Measurements from ENCODE around the gene CEP164. TPM values are rescaled to one million over a fixed set of nuclear protein-coding genes. Genes with fewer than 3 reads are reported as not detected.

CEP164 gene
- total and polyA plus RNA-seq, 2 of the 8 experiments (the other 6 are each of a cell fraction or from before 2014, with no cell fraction given) = 8.4 to 20.8 TPM

DNA sequence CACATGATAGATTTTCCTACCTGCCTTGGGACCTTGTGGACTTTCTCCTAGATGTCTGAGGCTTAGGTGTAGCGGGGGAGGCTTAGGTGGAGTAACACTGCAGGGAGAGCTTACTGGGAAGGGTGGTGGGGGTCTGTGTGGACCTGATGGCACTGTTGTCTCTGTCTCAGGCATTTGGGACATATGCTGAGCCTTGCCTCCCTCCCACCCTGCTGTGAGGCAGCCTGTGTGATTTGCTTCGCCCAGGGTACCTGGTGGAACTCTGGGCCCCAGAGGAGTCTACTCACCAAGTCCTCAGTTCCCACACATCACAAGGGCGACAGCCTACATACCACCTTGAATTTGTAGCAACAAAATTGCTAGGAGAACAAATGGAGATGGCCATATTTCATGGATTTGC, 80.7 kb downstream of the CEP164 start (continued):
- TF ChIP-seq, protein P1, sequence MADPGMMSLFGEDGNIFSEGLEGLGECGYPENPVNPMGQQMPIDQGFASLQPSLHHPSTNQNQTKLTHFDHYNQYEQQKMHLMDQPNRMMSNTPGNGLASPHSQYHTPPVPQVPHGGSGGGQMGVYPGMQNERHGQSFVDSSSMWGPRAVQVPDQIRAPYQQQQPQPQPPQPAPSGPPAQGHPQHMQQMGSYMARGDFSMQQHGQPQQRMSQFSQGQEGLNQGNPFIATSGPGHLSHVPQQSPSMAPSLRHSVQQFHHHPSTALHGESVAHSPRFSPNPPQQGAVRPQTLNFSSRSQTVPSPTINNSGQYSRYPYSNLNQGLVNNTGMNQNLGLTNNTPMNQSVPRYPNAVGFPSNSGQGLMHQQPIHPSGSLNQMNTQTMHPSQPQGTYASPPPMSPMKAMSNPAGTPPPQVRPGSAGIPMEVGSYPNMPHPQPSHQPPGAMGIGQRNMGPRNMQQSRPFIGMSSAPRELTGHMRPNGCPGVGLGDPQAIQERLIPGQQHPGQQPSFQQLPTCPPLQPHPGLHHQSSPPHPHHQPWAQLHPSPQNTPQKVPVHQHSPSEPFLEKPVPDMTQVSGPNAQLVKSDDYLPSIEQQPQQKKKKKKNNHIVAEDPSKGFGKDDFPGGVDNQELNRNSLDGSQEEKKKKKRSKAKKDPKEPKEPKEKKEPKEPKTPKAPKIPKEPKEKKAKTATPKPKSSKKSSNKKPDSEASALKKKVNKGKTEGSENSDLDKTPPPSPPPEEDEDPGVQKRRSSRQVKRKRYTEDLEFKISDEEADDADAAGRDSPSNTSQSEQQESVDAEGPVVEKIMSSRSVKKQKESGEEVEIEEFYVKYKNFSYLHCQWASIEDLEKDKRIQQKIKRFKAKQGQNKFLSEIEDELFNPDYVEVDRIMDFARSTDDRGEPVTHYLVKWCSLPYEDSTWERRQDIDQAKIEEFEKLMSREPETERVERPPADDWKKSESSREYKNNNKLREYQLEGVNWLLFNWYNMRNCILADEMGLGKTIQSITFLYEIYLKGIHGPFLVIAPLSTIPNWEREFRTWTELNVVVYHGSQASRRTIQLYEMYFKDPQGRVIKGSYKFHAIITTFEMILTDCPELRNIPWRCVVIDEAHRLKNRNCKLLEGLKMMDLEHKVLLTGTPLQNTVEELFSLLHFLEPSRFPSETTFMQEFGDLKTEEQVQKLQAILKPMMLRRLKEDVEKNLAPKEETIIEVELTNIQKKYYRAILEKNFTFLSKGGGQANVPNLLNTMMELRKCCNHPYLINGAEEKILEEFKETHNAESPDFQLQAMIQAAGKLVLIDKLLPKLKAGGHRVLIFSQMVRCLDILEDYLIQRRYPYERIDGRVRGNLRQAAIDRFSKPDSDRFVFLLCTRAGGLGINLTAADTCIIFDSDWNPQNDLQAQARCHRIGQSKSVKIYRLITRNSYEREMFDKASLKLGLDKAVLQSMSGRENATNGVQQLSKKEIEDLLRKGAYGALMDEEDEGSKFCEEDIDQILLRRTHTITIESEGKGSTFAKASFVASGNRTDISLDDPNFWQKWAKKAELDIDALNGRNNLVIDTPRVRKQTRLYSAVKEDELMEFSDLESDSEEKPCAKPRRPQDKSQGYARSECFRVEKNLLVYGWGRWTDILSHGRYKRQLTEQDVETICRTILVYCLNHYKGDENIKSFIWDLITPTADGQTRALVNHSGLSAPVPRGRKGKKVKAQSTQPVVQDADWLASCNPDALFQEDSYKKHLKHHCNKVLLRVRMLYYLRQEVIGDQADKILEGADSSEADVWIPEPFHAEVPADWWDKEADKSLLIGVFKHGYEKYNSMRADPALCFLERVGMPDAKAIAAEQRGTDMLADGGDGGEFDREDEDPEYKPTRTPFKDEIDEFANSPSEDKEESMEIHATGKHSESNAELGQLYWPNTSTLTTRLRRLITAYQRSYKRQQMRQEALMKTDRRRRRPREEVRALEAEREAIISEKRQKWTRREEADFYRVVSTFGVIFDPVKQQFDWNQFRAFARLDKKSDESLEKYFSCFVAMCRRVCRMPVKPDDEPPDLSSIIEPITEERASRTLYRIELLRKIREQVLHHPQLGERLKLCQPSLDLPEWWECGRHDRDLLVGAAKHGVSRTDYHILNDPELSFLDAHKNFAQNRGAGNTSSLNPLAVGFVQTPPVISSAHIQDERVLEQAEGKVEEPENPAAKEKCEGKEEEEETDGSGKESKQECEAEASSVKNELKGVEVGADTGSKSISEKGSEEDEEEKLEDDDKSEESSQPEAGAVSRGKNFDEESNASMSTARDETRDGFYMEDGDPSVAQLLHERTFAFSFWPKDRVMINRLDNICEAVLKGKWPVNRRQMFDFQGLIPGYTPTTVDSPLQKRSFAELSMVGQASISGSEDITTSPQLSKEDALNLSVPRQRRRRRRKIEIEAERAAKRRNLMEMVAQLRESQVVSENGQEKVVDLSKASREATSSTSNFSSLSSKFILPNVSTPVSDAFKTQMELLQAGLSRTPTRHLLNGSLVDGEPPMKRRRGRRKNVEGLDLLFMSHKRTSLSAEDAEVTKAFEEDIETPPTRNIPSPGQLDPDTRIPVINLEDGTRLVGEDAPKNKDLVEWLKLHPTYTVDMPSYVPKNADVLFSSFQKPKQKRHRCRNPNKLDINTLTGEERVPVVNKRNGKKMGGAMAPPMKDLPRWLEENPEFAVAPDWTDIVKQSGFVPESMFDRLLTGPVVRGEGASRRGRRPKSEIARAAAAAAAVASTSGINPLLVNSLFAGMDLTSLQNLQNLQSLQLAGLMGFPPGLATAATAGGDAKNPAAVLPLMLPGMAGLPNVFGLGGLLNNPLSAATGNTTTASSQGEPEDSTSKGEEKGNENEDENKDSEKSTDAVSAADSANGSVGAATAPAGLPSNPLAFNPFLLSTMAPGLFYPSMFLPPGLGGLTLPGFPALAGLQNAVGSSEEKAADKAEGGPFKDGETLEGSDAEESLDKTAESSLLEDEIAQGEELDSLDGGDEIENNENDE (IDR thresholded peaks at IDR 0.05; ENCODE audit: insufficient replicate concordance, low read length) = no peak
- TF ChIP-seq TAF7 (optimal IDR thresholded peaks at IDR 0.05; ENCODE audit: borderline replicate concordance, low read depth, low read length) (no peak), RBBP5 (IDR thresholded peaks at IDR 0.05; ENCODE audit: borderline replicate concordance, low read depth, low read length) (no peak), RAD21 (IDR thresholded peaks at IDR 0.05 in 1 of 2, conservative IDR thresholded peaks at IDR 0.05 in 1 of 2; ENCODE audit: low read depth in 2 of 2, low read length in 2 of 2) (no peak), RFX5 (IDR thresholded peaks at IDR 0.05; ENCODE audit: borderline replicate concordance, low read depth, low read length) (no peak), GABPA (IDR thresholded peaks at IDR 0.05; ENCODE audit: borderline replicate concordance, insufficient read depth, low read length) (no peak)
